Measurements from ENCODE around the gene SNX24. TPM values are rescaled to one million over a fixed set of nuclear protein-coding genes. Genes with fewer than 3 reads are reported as not detected.

The SNX24 gene
- polyA plus RNA-seq, 2 of the 4 experiments (the other 2 are of a cell fraction), result 20.4 to 22.4 TPM

- H3K4me2 ChIP-seq, result no peak overlapping the region
- ChIA-PET POLR2A (no interaction called here), CTCF (interaction anchor here (1.3 kb wide), 1 partner anchor 10 kb away, joined by 5 read pairs; no protein-coding TSS in a partner anchor)
- FAIRE-seq, result no peak
- TF ChIP-seq, protein P1, sequence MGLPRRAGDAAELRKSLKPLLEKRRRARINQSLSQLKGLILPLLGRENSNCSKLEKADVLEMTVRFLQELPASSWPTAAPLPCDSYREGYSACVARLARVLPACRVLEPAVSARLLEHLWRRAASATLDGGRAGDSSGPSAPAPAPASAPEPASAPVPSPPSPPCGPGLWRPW (IDR thresholded peaks at IDR 0.05), result no peak
- TF ChIP-seq HDAC2 (IDR thresholded peaks at IDR 0.05), result no peak
- TF ChIP-seq, protein P2, sequence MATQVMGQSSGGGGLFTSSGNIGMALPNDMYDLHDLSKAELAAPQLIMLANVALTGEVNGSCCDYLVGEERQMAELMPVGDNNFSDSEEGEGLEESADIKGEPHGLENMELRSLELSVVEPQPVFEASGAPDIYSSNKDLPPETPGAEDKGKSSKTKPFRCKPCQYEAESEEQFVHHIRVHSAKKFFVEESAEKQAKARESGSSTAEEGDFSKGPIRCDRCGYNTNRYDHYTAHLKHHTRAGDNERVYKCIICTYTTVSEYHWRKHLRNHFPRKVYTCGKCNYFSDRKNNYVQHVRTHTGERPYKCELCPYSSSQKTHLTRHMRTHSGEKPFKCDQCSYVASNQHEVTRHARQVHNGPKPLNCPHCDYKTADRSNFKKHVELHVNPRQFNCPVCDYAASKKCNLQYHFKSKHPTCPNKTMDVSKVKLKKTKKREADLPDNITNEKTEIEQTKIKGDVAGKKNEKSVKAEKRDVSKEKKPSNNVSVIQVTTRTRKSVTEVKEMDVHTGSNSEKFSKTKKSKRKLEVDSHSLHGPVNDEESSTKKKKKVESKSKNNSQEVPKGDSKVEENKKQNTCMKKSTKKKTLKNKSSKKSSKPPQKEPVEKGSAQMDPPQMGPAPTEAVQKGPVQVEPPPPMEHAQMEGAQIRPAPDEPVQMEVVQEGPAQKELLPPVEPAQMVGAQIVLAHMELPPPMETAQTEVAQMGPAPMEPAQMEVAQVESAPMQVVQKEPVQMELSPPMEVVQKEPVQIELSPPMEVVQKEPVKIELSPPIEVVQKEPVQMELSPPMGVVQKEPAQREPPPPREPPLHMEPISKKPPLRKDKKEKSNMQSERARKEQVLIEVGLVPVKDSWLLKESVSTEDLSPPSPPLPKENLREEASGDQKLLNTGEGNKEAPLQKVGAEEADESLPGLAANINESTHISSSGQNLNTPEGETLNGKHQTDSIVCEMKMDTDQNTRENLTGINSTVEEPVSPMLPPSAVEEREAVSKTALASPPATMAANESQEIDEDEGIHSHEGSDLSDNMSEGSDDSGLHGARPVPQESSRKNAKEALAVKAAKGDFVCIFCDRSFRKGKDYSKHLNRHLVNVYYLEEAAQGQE (IDR thresholded peaks at IDR 0.05), result no peak
- no peak for TF ChIP-seq JUNB (IDR thresholded peaks at IDR 0.05)
- no peak for TF ChIP-seq NPAS2 (CRISPR knock-in tag; IDR thresholded peaks at IDR 0.05; ENCODE audit: borderline replicate concordance)
- TF ChIP-seq, protein P3, sequence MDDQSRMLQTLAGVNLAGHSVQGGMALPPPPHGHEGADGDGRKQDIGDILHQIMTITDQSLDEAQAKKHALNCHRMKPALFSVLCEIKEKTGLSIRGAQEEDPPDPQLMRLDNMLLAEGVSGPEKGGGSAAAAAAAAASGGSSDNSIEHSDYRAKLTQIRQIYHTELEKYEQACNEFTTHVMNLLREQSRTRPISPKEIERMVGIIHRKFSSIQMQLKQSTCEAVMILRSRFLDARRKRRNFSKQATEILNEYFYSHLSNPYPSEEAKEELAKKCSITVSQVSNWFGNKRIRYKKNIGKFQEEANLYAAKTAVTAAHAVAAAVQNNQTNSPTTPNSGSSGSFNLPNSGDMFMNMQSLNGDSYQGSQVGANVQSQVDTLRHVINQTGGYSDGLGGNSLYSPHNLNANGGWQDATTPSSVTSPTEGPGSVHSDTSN (IDR thresholded peaks at IDR 0.05), result no peak
- TF ChIP-seq NR3C1 (IDR thresholded peaks at IDR 0.05), result no peak
- TF ChIP-seq POLR2AphosphoS2 (conservative IDR thresholded peaks at IDR 0.05; ENCODE audit: low read length), result no peak
- TF ChIP-seq RARB (CRISPR knock-in tag; IDR thresholded peaks at IDR 0.05), result no peak
- no peak for TF ChIP-seq MAZ (IDR thresholded peaks at IDR 0.05; ENCODE audit: borderline replicate concordance, low read depth, low read length)
- TF ChIP-seq, protein P4, sequence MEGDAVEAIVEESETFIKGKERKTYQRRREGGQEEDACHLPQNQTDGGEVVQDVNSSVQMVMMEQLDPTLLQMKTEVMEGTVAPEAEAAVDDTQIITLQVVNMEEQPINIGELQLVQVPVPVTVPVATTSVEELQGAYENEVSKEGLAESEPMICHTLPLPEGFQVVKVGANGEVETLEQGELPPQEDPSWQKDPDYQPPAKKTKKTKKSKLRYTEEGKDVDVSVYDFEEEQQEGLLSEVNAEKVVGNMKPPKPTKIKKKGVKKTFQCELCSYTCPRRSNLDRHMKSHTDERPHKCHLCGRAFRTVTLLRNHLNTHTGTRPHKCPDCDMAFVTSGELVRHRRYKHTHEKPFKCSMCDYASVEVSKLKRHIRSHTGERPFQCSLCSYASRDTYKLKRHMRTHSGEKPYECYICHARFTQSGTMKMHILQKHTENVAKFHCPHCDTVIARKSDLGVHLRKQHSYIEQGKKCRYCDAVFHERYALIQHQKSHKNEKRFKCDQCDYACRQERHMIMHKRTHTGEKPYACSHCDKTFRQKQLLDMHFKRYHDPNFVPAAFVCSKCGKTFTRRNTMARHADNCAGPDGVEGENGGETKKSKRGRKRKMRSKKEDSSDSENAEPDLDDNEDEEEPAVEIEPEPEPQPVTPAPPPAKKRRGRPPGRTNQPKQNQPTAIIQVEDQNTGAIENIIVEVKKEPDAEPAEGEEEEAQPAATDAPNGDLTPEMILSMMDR (IDR thresholded peaks at IDR 0.05), result no peak
- TF ChIP-seq CHD2 (IDR thresholded peaks at IDR 0.05; ENCODE audit: low read length, partially characterized antibody), result no peak
- no peak for TF ChIP-seq ZNF302 (CRISPR knock-in tag; IDR thresholded peaks at IDR 0.05)
- TF ChIP-seq HOXB13 (CRISPR knock-in tag; IDR thresholded peaks at IDR 0.05; ENCODE audit: low read depth), result no peak
- no peak for TF ChIP-seq BHLHE40 (IDR thresholded peaks at IDR 0.05; ENCODE audit: low read depth, low read length)
- no peak for TF ChIP-seq SREBF2 (IDR thresholded peaks at IDR 0.05)
- no peak for TF ChIP-seq ESRRA (IDR thresholded peaks at IDR 0.05; ENCODE audit: borderline replicate concordance, low read length)
- whole genome bisulfite sequencing (ENCODE audit: missing lambda C conversion rate), result 91% methylated on average over 3 of the region's 3 CpGs
- ATAC-seq, result no peak
- no peaks in the 10 kb centered on the region for H3K4me1 ChIP-seq
- DNase-seq (ENCODE audit: low read depth in 1 of 2, low spot score in 1 of 2), result no peak
- no peak overlapping the region for H3K4me3 ChIP-seq
- no peak overlapping the region for H3K27ac ChIP-seq
- H3K9me3 ChIP-seq, result no peaks in the 10 kb centered on the region
These were observed 139.0 kb downstream of the SNX24 start for GRCh38 chr5:122984425-122984824.

DNA sequence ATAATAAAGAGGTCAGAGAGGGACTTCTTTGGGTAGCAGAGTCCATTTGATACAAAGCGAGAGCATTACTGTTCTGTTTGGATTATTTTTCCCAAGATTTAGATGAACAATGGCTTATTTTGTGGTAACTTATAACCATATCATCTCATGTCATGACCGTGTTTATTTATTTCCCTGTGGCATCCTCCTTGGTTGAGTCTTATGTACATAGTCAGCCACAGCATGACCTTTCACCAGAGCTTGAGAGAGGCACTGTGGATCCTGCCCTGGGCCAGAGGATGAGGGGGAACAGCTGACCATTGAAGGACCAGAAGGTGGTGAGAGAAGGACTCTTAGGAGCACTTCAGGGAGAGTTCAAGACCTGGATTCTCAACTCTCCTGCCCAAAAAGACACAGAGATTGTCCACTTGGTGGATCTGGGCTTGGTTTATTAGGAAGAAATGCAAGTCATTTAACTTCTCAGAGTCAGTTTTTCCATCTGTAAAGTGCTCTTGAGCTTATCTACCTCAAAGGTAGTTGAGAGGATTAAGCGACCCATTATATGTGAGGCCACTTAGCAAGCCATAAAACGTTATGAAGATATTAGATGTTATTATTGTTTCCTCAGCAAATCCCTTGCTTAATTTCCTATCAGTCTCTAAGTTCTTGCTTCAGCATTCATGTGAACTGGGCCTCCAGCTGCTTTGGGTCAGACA lies 139.7 kb downstream of the SNX24 start:
- FAIRE-seq, result no peak
- no peaks in the 10 kb centered on the region for H3K9me3 ChIP-seq
- H3K4me3 ChIP-seq, result no peak overlapping the region
- no peak overlapping the region for H3K27ac ChIP-seq
- TF ChIP-seq KDM1A (IDR thresholded peaks at IDR 0.05; ENCODE audit: low read depth) (no peak), MYC (IDR thresholded peaks at IDR 0.05; ENCODE audit: borderline replicate concordance, low read length) (no peak), USF2 (IDR thresholded peaks at IDR 0.05) (no peak), PHF8 (IDR thresholded peaks at IDR 0.05; ENCODE audit: borderline replicate concordance, low read depth) (no peak), CBX8 (IDR thresholded peaks at IDR 0.05) (no peak), CHD2 (IDR thresholded peaks at IDR 0.05; ENCODE audit: low read length, partially characterized antibody) (no peak), JUN (IDR thresholded peaks at IDR 0.05) (no peak), ZFP36 (IDR thresholded peaks at IDR 0.05; ENCODE audit: borderline replicate concordance, partially characterized antibody) (no peak), BCL3 (IDR thresholded peaks at IDR 0.05) (no peak), HOXA7 (CRISPR knock-in tag; IDR thresholded peaks at IDR 0.05) (no peak), RAD21 (conservative IDR thresholded peaks at IDR 0.05 in 1 of 2, IDR thresholded peaks at IDR 0.05 in 1 of 2) (no peak), KDM5A (IDR thresholded peaks at IDR 0.05) (no peak)
- ChIA-PET POLR2A (no interaction called here), CTCF (interaction anchor here (1.3 kb wide), 1 partner anchor 10 kb away, joined by 5 read pairs; no protein-coding TSS in a partner anchor)
- 77% methylated on average over 4 of the region's 4 CpGs for WGBS (ENCODE audit: missing lambda C conversion rate)
- H3K4me1 ChIP-seq, result no peaks in the 10 kb centered on the region
- no peak for ATAC-seq
- no peak overlapping the region for H3K4me2 ChIP-seq
- DNase-seq (ENCODE audit: low read depth in 1 of 2, low spot score in 1 of 2), result no peak
